K562 treated with DMSO at 1 percent for 4 hours (cell line): Measurements from ENCODE around the gene HMX3. TPM values are rescaled to one million over a fixed set of nuclear protein-coding genes. Genes with fewer than 3 reads are reported as not detected.

Source experiments
- total RNA-seq: library from RNA; unstranded; fragments of 300-600 nt; gene quantifications from 2 replicates; pipeline ENCODE4 v1.2.3, GENCODE V29; 2022; ENCODE audit not compliant: insufficient read depth

Gene HMX3
- total RNA-seq = 20.7 and 31.3 TPM in 2 replicates

GRCh38 chr10:123135415-123136141, at the start of gene HMX3:
HMX3 (plus strand) TSS chr10:123135970; CDS start chr10:123136051, 81 bp downstream.

GRCh38 chr10:123147635-123148413, 12.1 kb downstream of the HMX3 start, which contains the start of gene HMX2:
HMX2 (plus strand) TSS chr10:123148136; CDS start chr10:123148379, 243 bp downstream.

GRCh38 chr10:123154092-123154710, 18.4 kb downstream of the HMX3 start, which contains the start of gene BUB3:
BUB3 (plus strand) TSS chr10:123154402; CDS start chr10:123154918, 516 bp downstream.

Other genes starting within 250 kb of the HMX3 start
- not detected in 2 replicates for gene FAM24A, start 225.4 kb upstream of the HMX3 start, total RNA-seq
- gene C10orf88, start 181.7 kb upstream of the HMX3 start, total RNA-seq = 2.5 and 5.3 TPM in 2 replicates
- 10.7 and 11.7 TPM in 2 replicates for gene PSTK, start 155.6 kb upstream of the HMX3 start, total RNA-seq
- 4.6 and 5.5 TPM in 2 replicates for gene IKZF5, start 127.2 kb upstream of the HMX3 start, total RNA-seq
- gene ACADSB, start 127.0 kb upstream of the HMX3 start, total RNA-seq = 1.7 and 2.7 TPM in 2 replicates
- gene HMX2, start 12.2 kb downstream of the HMX3 start, total RNA-seq = 0.85 and 1.8 TPM in 2 replicates
- gene BUB3, start 18.4 kb downstream of the HMX3 start, total RNA-seq = 119 and 153 TPM in 2 replicates